ENCODE data around the gene PLEKHO2.

DNA sequence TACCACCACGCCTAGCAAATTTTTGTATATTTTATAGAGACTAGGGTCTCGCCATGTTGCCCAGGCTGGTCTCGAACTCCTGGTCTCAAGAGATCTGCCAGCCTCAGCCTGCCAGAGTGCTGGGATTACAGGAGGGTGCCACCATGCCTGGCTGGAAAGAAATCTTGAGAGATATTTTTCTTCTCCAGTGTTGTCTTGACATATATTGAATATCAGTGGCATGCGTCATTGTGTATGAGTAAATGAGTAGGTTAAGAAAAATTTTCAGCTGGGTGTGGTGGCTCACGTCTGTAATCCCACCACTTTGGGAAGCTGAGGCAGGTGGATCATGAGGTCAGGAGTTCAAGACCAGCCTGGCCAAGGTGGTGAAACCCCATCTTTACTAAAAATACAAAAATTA lies 12.7 kb upstream of the PLEKHO2 start:
- TF ChIP-seq JUNB (IDR thresholded peaks at IDR 0.05; ENCODE audit: unreplicated experiment) = no peak
- TF ChIP-seq, protein P1, sequence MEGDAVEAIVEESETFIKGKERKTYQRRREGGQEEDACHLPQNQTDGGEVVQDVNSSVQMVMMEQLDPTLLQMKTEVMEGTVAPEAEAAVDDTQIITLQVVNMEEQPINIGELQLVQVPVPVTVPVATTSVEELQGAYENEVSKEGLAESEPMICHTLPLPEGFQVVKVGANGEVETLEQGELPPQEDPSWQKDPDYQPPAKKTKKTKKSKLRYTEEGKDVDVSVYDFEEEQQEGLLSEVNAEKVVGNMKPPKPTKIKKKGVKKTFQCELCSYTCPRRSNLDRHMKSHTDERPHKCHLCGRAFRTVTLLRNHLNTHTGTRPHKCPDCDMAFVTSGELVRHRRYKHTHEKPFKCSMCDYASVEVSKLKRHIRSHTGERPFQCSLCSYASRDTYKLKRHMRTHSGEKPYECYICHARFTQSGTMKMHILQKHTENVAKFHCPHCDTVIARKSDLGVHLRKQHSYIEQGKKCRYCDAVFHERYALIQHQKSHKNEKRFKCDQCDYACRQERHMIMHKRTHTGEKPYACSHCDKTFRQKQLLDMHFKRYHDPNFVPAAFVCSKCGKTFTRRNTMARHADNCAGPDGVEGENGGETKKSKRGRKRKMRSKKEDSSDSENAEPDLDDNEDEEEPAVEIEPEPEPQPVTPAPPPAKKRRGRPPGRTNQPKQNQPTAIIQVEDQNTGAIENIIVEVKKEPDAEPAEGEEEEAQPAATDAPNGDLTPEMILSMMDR (conservative IDR thresholded peaks at IDR 0.05; ENCODE audit: low read depth in 2 of 2) = no peak
